DMS79 treated with DMSO at 0.1 percent for 48 hours (cell line): ENCODE data around the gene SYNDIG1.
"Not testable (repeated sequence)": the region's sequence is repeated elsewhere in the genome, so short reads cannot be mapped to it uniquely, and the experiment has no call there.

ENCODE experiments used
- DNase-seq: peaks from one replicate; lab custom pipeline; 2025; lab: John Stamatoyannopoulos, UW

Gene SYNDIG1

GRCh38 chr20:24611360-24612140 lies 142.1 kb downstream of the SYNDIG1 start:
- DNase-seq: no peak

GRCh38 chr20:24612799-24613775 lies 143.7 kb downstream of the SYNDIG1 start:
- DNase-seq: no peak

- DNase-seq: no peak
Observed at GRCh38 chr20:24614341-24614740, 144.9 kb downstream of the SYNDIG1 start.

GRCh38 chr20:24615353-24615752 lies 145.9 kb downstream of the SYNDIG1 start:
- no peak for DNase-seq

- DNase-seq: peak; percentile 30
Observed at GRCh38 chr20:24616258-24617079, 147.0 kb downstream of the SYNDIG1 start.

GRCh38 chr20:24617080-24617432 lies 147.6 kb downstream of the SYNDIG1 start:
- no peak for DNase-seq

GRCh38 chr20:24617757-24618450 lies 148.5 kb downstream of the SYNDIG1 start:
- DNase-seq: no peak

- DNase-seq: no peak
Observed at GRCh38 chr20:24618739-24619138, 149.3 kb downstream of the SYNDIG1 start.

GRCh38 chr20:24619212-24619611 lies 149.8 kb downstream of the SYNDIG1 start:
- peak; percentile 38 for DNase-seq

- DNase-seq: peak; percentile 38
Observed at GRCh38 chr20:24620937-24621519, 151.6 kb downstream of the SYNDIG1 start.

GRCh38 chr20:24622856-24623255 lies 153.4 kb downstream of the SYNDIG1 start:
- no peak for DNase-seq

- not testable (repeated sequence) for DNase-seq
Observed at GRCh38 chr20:24626141-24626540, 156.7 kb downstream of the SYNDIG1 start.

GRCh38 chr20:24627291-24627690 lies 157.9 kb downstream of the SYNDIG1 start:
- DNase-seq: no peak

- DNase-seq: no peak
Observed at GRCh38 chr20:24627926-24628325, 158.5 kb downstream of the SYNDIG1 start.

- DNase-seq: no peak
Observed at GRCh38 chr20:24628985-24629384, 159.6 kb downstream of the SYNDIG1 start.

GRCh38 chr20:24629668-24630067 lies 160.2 kb downstream of the SYNDIG1 start:
- peak; percentile 54 for DNase-seq

GRCh38 chr20:24630486-24631172 lies 161.2 kb downstream of the SYNDIG1 start:
- no peak for DNase-seq

- no peak for DNase-seq
Observed at GRCh38 chr20:24631173-24631505, 161.7 kb downstream of the SYNDIG1 start.

GRCh38 chr20:24632581-24632980 lies 163.2 kb downstream of the SYNDIG1 start:
- DNase-seq: no peak

GRCh38 chr20:24633026-24633425 lies 163.6 kb downstream of the SYNDIG1 start:
- no peak for DNase-seq

- DNase-seq: no peak
Observed at GRCh38 chr20:24633521-24633920, 164.1 kb downstream of the SYNDIG1 start.
